Measurements from ENCODE around the gene REEP1. TPM values are rescaled to one million over a fixed set of nuclear protein-coding genes. Genes with fewer than 3 reads are reported as not detected.

The REEP1 gene
- total and polyA plus RNA-seq, 2 of the 13 experiments (the other 11 are each of a cell fraction or from before 2014, with no cell fraction given), result 0.27 TPM; not detected in 1

GRCh38 chr2:86251840-86252266, 85.6 kb downstream of the REEP1 start (continued):
- TF ChIP-seq ZHX2 (IDR thresholded peaks at IDR 0.05; ENCODE audit: low read depth) (0 out of 2 replicates have a peak, but pooled peaks have one; percentile 29), ZHX2 (CRISPR knock-in tag; IDR thresholded peaks at IDR 0.05; ENCODE audit: borderline replicate concordance) (no peak), ZNF350 (CRISPR knock-in tag; IDR thresholded peaks at IDR 0.05; ENCODE audit: borderline replicate concordance, low read depth) (peak; percentile 30; the same call in 1 of the 2 replicates), POGZ (CRISPR knock-in tag; IDR thresholded peaks at IDR 0.05) (peak; percentile 84), ELF1 (CRISPR knock-in tag; IDR thresholded peaks at IDR 0.05) (peak; percentile 38; the same call in 1 of the 2 replicates), ZNF496 (CRISPR knock-in tag; IDR thresholded peaks at IDR 0.05; ENCODE audit: insufficient replicate concordance) (no peak), PBX2 (CRISPR knock-in tag; IDR thresholded peaks at IDR 0.05) (peak; percentile 85), ETV5 (CRISPR knock-in tag; IDR thresholded peaks at IDR 0.05; ENCODE audit: borderline replicate concordance) (peak; percentile 77; the same call in 1 of the 2 replicates), MEIS2 (CRISPR knock-in tag; IDR thresholded peaks at IDR 0.05) (peak; percentile 100), ZNF652 (CRISPR knock-in tag; IDR thresholded peaks at IDR 0.05; ENCODE audit: borderline replicate concordance, low read depth) (no peak; the same call in 1 of the 2 replicates), DRAP1 (CRISPR knock-in tag; IDR thresholded peaks at IDR 0.05) (0 out of 2 replicates have a peak, but pooled peaks have one; percentile 56), IKZF4 (CRISPR knock-in tag; IDR thresholded peaks at IDR 0.05; ENCODE audit: borderline replicate concordance, low read depth, not compliant biosample characterization) (no peak), HDAC1 (CRISPR knock-in tag; IDR thresholded peaks at IDR 0.05) (peak; percentile 75), DPF2 (CRISPR knock-in tag; IDR thresholded peaks at IDR 0.05; ENCODE audit: borderline replicate concordance, low read depth) (peak; percentile 77; the same call in 1 of the 2 replicates), TARDBP (CRISPR knock-in tag; IDR thresholded peaks at IDR 0.05) (peak; percentile 75), ZNF644 (CRISPR knock-in tag; IDR thresholded peaks at IDR 0.05; ENCODE audit: low read depth) (0 out of 2 replicates have a peak, but pooled peaks have one; percentile 48), NFAT5 (CRISPR knock-in tag; IDR thresholded peaks at IDR 0.05) (no peak), ZBTB7B (CRISPR knock-in tag; IDR thresholded peaks at IDR 0.05) (no peak)
